Dermis blood vessel endothelial cell (primary cell): Measurements from ENCODE around the gene PCSK4. TPM values are rescaled to one million over a fixed set of nuclear protein-coding genes. Genes with fewer than 3 reads are reported as not detected.
A peak's percentile ranks its signal among the peaks of the same experiment; 100 is the strongest.
"Not testable (repeated sequence)": the region's sequence is repeated elsewhere in the genome, so short reads cannot be mapped to it uniquely, and the experiment has no call there.

Experiments
- DNase-seq: peaks from one replicate; pipeline ENCODE4 v3.0.0; 2010
- total RNA-seq: library from RNA; depleted of rRNA; stranded (reverse); fragments of >200 nt; gene quantifications from 2 replicates; pipeline ENCODE4 v1.2.3, GENCODE V29; 2014

Gene PCSK4
- total RNA-seq, 1 donor from 2014 or later: 0.68 TPM

GRCh38 chr19:1486720-1487575, 3.2 kb downstream of the PCSK4 start:
- DNase-seq: no peak

- no peak for DNase-seq
These were observed 6.1 kb downstream of the PCSK4 start for GRCh38 chr19:1483979-1484428.

GRCh38 chr19:1483131-1483978, 6.8 kb downstream of the PCSK4 start:
- DNase-seq: no peak

DNA sequence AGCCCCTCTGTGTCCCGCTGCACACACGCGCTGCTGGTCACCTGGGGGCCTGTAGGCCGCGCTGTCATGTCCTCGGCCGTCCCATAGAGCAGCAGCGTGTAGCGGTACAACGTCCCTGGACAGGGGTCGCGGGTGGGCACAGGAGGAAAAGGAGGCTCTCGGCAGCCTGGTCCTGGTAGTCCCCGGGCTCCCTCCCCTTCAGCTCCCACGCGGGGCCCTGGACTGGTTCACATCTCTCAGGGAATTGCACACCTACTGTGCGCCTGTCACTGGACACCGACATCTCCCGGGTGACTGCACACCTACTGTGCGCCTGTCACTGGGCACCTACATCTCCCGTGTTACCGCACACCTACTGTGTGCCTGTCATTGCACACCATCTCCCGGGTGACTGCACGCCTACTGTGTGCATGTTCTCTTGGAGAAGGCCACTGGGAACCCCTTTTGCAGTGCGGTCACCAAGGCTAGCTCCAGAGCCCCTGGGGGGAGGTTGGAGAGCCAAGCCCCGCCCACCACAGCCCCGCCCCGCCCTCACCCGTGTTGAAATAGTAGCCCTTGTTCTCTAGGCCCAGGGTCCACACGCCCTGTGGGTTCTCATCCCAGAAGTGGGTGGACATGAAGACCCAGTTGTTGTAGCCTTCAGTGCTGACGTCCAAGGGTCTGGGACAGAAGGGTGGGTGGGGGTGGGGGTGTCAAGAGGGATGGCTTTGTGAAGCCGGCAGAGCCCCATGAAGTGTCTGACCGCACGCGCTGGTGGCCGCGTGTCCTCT, 7.6 kb downstream of the PCSK4 start:
- no peak for DNase-seq

- no peak for DNase-seq
These were observed 8.2 kb downstream of the PCSK4 start for GRCh38 chr19:1481893-1482360.

GRCh38 chr19:1481224-1481892, 8.8 kb downstream of the PCSK4 start:
- DNase-seq: no peak

DNA sequence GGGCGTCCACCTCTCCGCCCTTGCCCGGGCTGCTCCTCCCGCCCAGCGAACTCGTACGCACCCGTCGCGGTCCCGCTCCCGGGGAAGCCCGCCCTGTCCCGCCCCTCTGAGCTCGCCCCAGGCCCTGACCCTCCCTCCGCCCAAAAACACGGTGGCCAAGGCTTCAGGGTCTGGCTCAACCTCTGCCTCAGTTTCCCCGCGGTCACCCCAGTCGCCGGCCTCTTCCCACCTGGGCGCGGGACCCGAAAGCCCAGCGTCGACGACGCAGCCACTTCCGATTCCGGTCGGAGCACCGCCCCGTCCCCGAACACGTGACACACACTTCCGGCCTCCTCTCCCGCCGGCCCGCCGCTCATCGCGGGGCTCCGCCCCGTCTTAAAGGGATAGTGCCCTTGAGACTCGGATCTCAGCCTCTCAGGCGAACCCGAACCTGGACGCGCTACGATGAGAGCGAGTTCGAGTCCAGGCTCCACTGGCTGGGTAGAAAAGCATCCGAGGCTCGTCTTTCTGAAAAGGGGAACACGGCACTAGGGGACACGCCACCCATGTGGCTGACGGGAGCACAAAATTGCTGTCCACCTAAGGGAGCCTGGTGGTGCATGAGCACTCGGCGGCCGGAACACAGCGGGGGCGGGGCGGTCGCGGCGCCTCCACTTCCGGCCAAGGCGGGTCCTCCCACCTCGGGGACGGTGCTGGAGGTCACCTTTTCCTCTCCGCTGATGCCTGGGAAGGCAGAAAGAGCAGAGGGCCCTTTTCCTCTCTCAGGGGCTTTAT, 11.0 kb downstream of the PCSK4 start, which contains the start of gene C19orf25:
Gene C19orf25, minus strand, starts transcription at position 282 of the 774 bp plus-strand sequence. CDS start 312 bp downstream, outside the sequence.
- peak; percentile 95 for DNase-seq

DNA sequence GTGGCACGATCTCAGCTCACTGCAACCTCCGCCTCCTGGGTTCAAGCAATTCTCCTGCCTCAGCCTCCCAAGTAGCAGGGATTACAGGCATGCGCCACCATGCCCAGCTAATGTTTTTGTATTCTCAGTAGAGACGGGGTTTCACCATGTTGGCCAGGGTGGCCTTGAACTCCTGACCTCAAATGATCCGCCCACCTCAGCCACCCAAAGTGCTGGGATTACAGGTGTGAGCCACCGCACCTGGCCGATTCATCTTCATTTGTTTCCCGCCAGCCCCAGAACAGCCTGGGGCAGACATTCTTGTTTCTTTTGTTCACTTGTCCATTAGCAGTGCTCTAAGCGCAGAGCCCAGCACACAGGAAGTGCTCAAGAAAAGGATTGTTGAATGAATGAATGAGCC, 13.1 kb downstream of the PCSK4 start:
- DNase-seq: not testable (repeated sequence)

DNA sequence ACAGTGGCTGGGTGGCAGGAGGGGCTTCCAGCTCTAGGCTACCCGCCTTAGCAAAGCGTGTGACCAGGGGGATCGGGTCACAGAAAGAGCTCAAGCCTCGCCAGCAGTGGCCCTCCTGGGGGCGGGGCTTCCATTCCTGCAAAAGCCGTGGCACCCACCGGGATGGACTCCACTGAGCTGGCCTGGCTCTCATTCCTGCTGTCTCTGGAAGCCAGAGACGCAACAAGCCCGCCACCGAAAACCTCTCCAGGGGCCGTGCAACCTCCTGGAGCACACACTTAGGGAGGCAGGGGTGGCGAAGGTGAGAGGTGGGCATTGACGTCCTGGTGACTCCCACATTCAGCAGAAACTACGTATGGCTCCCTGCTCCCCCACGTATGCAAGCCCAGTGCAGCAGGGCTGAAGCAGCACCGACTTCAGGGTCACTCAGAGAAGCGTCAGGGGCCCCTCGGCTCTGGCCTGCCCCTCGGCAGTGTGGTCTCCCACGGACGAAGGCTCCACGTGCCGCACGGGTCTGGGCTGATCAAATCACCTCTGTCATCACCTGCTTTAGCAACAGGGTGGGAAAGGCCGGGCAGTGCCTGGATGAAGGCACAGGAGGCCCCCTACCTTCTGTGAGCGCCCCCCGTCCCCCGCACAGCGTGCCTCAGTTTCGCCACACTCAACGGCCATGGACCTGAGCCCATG, 14.3 kb downstream of the PCSK4 start:
- no peak for DNase-seq

DNA sequence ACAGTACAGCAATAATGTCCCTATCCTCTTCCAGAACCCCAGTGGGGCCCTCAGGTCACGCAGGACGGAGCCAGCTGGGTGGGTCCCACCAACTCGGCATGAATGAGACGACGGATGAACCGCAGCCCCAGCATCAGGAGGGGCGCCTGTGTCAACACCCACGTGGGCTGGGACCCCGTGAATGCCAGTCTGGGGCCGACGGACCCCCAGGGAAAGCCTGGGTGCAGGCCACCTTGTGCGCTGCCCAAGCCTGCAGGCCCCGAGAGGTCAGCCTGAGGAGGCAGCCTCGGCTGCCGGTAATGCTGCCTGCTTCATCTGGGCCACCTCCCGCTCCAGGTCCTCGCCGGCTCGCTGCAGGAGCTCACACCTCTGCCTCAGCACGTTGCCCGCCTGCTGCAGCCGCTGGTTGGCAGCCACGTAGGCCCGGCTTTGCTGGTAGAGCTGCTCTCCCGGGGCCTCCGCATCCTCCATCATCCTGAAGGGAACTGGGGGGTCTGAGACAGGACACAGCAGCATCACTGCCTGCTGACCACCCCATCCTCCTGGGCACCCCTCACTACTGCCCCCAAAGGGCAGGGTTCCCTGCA, 15.3 kb downstream of the PCSK4 start:
- no peak for DNase-seq

GRCh38 chr19:1474011-1474764, 16.0 kb downstream of the PCSK4 start:
- no peak for DNase-seq

GRCh38 chr19:1473085-1473851, 16.9 kb downstream of the PCSK4 start:
- no peak for DNase-seq

DNA sequence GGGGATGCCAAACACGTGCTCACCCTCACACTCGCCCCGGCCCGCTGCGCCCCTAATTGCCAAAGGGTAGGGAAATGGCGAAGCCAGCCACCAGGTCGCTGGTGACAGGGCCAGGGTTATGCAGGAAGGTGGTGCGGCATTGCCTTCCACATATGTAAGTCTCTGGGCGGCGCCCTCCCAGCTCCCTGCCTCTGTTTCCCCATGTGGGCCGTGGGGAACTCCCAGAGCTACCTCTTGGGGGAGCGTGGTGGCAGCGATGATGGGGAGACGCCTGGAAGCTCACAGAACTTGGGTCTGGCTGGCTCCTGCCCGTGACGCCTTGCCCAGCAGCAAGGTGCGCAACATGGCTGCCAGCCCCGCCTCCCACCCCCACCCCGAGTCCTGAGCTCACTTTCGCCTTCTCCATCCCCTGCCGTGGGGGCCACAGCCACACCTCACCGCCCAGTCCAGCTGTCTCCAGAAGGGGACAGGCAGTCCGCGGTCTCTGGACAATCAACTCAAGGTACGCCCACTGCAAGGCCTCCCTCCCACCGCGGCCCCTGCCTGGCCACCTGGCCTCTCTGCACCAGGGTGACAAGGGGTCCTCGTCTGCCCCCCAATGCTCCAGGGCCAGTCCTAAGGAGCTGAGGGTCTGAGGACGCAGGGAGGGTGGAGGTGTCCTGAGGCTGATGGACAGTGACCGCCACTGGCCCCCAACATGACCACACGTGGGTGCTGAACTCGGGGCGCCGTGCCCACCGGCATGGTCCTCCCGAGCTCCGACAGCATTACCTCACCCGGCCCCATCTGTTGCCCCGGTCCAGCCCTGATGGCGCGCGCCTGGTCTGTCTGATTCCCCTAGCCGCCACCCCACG, 17.7 kb downstream of the PCSK4 start:
- DNase-seq: no peak

GRCh38 chr19:1471515-1472160, 18.5 kb downstream of the PCSK4 start:
- DNase-seq: no peak

- DNase-seq: no peak
These were observed 19.1 kb downstream of the PCSK4 start for GRCh38 chr19:1471010-1471514.

DNA sequence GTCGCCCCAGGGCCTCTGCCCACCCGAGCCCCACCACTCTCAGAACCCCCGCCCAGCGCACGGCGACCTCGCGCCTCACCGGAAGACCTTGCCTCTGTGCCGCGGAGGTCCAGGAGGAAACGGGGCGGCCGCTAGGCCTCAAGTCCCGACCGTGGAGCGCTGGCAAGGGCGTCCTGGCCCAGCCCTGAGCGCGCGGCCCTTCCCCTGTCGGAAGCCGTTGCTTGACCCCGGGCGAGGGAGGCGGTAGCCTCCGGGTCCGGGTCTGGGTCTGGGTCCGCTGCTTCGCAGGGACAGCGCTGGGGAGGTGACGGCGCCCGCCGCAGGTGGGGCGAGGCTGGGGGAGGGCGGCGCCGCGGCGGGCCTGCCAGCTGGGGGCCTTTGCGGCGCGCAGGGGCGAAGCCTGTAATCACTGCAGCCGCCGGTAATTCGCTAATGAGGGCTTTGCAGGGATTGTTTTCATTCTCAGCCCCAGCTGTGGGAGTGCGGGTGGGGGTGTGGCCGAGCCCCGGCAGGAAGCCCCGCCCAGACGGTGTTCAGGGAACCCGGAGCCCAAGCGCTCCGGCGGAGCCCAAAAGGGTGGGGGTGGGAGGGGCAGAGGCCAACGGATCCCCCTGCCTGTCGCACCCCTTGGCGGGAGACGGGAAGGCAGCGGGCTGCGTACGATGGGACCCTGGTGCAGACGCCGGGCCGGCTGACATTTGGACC, 19.7 kb downstream of the PCSK4 start:
- DNase-seq: no peak
